ENCODE data around the gene DERL3.
"Not testable (repeated sequence)": the region's sequence is repeated elsewhere in the genome, so short reads cannot be mapped to it uniquely, and the experiment has no call there.

DERL3 gene

DNA sequence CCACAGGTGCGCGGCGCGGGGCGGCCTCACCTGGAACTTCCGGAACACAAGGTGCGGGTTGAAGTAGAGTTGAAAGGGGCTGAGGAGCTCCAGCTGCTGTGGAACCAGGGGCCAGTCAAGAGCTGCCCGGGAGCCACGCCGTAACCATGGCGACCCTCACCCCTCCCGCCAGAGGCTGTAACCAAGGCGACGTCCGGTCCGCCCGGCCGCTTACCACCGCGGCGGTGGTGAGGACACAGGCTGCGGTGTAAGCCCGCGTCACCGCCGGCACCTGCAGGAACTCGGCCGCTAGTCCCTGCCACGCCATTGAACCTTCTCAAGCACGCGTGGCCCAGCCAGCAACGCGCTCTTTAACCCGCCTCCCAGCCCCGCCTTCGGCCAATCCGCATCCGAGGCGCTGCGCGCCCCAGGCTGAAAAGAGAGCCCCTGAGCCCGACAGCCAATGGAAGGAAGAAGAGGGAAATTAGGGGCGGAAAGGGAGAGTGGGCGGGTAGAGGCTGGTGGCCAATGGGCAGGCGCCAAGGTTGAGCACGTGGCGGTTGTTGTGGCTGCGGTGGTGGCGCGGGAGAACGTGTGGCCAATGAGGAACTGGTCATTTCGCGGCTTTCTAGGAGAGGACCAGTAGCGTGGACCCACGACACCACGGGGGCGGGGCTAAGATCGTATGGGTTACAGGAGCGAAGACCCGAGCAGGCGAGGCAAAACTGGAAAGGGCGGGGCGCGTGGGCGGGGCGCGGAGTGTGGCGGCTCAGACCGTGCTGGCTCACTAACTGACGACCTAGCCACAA, at the start of gene DERL3:
TSS of gene DERL3 (minus strand) at position 326 of the 788 bp plus-strand sequence. CDS start at position 307, 19 bp downstream.
- peak; percentile 97 for DNase-seq (ENCODE audit: low read depth)

DNA sequence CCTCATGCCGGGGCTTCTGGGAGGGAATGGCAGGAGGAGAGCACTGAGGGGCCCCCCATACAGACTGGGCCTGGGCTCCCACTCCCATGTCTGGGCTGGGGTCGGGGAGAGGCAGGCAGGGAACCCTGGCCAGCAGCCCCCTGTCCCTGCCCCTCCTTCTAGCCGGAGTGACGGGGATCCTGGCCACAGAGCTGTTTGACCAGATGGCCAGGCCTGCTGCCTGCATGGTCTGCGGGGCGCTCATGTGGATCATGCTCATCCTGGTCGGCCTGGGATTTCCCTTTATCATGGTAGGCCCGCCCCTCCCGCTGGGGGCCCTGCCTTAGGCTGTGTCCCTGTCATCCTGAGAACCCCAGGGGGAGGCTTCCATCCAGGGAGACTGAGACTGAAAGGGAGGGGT, 45.3 kb upstream of the DERL3 start:
- no peak for DNase-seq (ENCODE audit: low read depth)

DNA sequence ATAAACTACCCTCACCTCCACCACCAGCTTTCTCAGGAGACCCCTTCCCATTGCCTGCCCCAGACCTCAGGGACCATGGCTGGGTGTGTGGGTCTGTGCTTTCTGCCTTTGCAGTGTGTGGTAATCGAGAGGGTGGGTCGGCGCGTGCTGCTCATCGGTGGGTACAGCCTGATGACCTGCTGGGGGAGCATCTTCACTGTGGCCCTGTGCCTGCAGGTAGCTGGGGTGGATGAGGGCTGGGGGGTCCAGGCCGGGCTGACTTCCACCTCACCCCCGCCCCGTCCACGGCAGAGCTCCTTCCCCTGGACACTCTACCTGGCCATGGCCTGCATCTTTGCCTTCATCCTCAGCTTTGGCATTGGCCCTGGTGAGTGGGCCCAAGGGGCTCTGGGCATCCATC, 44.9 kb upstream of the DERL3 start:
- DNase-seq (ENCODE audit: low read depth), result no peak

DNA sequence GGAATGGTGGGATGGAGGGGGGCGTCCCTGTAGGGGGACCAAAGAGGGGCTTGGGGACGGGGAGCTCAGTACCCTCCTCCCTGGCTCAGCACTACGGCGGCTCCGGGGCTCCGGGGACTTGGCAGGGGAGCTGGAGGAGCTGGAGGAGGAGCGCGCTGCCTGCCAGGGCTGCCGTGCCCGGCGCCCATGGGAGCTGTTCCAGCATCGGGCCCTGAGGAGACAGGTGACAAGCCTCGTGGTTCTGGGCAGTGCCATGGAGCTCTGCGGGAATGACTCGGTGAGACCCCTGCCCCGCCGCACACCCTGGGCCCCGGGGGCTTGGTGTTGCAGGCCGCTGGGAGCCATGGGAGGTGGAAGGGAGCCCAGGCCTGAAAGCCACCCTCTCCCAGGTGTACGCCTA, 43.6 kb upstream of the DERL3 start:
- no peak for DNase-seq (ENCODE audit: low read depth)

DNA sequence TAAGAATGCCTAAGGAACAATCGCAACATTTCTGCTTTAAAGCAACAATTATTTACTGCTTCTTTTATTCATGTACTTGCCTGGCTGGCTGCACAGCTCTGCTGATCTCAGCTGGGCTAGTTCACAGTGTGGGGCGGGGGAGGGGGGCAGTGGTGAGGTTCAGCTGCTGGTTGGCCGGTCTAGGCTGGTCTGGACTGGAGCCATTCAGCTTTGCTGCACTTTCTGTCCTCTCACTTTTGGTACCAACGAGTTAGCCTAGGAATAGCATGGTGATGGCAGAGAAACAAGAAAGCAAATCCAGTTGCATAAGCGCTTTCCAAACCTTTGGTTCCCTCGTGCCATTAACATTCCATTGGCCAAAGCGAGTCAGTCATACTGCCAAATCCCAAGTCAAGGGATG, 39.4 kb upstream of the DERL3 start:
- DNase-seq (ENCODE audit: low read depth), result no peak

DNA sequence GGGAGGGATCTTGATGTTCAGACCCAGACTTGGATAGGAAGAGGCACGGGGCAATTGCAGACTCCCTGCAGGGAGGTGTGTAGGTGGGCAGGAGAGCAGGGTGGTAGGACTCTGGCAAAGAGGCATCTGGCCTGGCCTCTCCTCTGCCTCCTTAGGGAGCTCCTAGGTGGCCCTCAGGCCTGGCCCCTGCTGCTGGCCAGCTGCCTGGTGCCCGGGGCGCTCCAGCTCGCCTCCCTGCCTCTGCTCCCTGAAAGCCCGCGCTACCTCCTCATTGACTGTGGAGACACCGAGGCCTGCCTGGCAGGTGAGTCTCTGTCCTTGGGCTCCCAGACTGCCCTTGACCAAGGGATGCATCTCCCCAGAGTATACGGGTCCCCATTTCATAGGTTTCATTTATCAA, 38.8 kb upstream of the DERL3 start:
- no peak for DNase-seq (ENCODE audit: low read depth)

DNA sequence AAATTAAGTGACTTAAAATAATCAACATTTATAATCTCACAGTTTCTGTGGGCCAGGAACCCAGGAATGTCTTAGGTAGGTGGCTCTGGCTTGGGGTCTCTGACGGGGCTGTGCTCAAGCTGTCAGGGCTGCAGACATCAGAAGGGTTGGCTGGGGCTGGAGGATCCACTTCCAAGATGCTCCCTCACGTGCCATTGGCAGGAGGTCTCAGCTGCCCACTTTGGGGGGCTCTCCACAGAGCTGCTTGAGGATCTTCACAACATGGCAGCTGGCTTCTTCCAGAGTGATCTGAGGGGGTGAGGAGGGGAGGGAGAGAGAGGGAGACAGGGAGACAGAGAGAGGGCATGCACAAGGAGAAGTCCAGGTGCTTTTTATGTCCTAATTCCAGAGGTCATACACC, 37.0 kb upstream of the DERL3 start:
- DNase-seq (ENCODE audit: low read depth), result no peak

DNA sequence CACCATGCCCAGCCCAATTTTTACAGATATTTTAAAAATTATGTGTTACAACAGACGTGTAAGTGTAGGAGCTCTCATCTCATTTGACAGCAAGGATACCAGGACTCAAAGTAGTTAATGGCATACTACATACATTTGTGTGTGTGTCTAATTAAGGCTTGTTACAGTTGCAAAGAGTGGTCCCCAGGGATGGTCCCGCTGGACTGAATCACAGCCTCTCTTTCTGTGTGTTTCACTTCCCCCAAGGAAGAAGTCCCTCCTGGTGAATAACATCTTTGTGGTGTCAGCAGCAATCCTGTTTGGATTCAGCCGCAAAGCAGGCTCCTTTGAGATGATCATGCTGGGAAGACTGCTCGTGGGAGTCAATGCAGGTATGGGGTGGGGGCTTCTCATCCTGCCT, 36.1 kb upstream of the DERL3 start:
- DNase-seq (ENCODE audit: low read depth), result no peak

DNA sequence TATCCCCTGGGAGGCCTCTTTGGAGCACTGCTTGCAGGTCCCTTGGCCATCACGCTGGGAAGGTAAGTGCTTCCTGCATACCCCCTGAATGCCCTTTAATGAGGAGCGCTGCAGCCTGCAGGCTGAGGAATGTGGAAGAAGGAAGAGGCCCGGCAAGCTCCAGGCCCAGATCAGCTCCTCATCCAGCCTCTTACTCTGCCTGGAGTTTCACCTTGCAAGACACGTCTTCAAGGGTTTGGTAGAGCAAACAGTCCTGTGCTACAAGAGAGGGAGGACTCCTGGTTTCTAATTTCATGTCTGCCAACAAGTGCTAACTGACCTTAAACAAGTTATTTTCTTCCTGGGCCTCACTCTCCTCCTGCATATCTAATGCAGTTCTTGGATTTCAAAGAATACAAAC, 29.8 kb upstream of the DERL3 start:
- DNase-seq (ENCODE audit: low read depth), result no peak

DNA sequence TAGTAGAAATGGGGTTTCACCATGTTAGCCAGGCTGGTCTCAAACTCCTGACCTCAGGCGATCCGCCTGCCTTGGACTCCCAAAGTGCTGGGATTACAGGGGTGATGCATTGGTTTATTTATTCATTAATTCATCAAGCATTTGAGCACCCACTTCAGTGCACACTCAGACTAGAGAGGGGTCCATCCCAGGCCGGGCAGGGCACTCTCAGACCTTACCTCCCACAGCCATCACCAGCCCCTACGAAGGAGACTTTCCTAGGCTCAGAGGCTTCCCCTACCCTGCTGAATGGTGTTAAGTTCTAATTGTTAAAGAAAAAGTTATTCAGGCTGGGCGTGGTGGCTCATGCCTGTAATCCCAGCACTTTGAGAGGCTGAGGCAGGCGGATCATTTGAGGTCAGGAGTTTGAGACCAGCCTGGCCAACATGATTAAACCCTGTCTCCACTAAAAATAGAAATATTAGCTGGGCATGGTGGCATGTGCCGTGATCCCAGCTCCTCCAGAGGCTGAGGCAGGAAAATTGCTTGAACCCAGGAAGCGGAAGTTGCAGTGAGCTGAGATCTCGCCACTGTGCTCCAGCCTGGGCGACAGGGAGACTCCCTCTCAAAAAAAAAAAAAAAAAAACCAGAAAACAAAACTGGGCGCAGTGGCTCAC, 25.8 kb upstream of the DERL3 start:
- DNase-seq (ENCODE audit: low read depth), result not testable (repeated sequence)

DNA sequence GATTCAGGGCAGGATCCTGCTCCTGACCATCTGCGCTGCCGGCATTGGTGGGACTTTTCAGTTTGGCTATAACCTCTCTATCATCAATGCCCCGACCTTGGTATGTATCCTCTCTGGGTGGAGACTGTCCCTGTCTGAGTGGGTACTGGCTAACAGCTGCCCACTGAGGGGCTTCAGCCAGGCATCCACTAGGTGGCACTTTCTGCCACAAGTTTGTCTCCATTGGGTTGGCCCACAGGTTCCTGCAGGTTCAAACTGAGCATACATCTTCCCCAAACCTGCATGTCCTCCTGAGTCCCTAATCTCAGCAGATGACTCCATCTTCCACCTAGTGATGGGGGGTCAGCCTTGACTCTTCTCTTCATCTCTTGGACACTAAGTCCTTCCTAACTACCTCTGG, 23.3 kb upstream of the DERL3 start:
- no peak for DNase-seq (ENCODE audit: low read depth)

DNA sequence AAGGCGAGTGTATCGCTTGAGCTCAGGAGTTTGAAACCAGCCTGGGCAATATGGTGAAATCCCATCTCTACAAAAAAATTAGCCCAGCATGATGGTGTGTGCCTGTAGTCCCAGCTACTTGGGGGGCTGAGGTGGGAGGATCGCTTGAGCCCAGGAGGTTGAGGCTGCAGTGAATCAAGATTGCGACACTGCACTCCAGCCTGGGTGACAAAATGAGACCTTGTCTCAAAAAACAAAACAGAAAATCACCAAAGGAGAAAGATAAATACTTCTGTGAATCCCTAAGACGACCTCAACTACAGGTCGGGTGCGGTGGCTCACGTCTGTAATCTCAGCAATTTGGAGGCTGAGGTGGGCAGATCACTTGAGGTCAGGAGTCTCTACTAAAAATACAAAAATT, 21.4 kb upstream of the DERL3 start:
- DNase-seq (ENCODE audit: low read depth), result not testable (repeated sequence)

DNA sequence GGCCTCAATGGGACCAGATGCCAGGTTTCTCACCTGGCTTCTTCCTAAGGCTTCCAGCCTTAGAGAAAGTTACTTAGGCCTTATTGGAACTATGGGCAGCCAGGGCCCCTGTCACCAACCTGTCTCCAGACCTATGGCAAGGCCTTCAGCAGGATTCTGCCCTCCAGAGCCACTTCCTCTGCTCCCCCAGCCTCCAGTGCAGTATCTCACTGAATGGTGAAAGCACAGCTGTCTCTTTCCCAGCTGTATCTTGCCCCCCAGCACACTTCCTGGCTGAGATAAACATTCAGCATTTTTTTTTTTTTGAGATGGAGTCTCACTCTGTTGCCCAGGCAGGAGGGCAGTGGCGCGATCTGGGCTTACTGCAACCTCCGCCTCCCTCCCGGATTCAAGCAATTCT, 20.4 kb upstream of the DERL3 start:
- no peak for DNase-seq (ENCODE audit: low read depth)

DNA sequence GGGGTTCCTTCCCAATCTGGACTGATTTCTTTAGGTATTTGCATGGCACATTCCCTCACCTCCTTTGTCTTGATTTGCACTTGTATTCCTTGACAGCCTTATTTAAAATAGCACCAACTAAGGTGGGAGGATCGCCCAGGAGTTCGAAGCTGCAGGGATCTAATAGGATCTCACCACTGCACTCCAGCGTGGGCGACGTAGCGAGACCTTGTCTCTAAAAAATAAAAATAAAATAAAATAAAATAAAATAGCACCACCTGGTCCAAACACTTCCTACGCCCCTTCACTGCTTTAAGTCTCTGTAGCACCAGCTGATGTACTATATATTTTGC, 19.6 kb upstream of the DERL3 start:
- DNase-seq (ENCODE audit: low read depth), result no peak

DNA sequence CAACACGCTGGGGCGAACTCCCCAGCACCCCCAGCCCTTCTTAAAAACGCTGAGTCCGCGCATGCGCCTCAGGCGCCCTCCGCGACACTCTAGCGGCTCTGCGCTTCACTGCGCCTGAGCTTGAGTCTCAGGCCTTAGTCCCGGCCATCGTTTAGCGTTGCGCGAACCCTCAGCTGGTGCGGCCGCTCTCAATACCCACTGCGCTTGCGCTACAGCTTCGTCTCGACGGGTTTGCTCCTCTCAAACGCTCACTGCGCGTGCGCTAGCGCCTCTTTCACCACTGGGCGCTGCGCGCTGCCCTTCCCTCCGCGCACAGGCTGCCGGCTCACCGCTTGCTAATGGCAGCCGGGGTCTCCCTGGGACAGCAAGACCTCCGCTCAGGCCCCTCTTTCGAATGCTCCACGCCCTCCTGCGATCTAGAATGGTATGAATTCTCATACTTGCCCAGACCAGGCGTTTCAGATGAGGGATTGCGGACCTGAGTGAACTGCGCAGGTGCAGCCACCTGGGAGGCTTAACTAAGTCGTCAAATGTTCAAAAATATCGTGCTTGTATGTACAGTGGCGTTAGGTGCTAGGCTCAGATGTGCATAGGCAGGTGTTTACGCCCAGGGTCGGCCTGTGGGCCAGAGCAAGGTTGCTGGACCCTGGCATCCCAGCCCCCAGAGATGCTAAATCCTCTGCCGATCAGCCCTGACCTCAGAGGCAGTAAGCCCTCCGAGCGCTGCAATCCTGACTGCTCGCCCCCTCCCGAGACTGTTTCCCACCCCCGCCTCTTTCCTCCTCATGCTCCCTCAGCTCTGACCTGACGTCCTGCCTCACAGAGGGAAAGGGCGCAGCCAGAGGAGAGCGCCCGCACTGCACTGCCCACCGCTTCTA, 19.0 kb upstream of the DERL3 start, which contains the start of gene SLC2A11:
TSS of gene SLC2A11 (plus strand) at position 270 of the 878 bp plus-strand sequence. CDS start at position 395, 125 bp downstream.
- DNase-seq (ENCODE audit: low read depth), result peak; percentile 91

DNA sequence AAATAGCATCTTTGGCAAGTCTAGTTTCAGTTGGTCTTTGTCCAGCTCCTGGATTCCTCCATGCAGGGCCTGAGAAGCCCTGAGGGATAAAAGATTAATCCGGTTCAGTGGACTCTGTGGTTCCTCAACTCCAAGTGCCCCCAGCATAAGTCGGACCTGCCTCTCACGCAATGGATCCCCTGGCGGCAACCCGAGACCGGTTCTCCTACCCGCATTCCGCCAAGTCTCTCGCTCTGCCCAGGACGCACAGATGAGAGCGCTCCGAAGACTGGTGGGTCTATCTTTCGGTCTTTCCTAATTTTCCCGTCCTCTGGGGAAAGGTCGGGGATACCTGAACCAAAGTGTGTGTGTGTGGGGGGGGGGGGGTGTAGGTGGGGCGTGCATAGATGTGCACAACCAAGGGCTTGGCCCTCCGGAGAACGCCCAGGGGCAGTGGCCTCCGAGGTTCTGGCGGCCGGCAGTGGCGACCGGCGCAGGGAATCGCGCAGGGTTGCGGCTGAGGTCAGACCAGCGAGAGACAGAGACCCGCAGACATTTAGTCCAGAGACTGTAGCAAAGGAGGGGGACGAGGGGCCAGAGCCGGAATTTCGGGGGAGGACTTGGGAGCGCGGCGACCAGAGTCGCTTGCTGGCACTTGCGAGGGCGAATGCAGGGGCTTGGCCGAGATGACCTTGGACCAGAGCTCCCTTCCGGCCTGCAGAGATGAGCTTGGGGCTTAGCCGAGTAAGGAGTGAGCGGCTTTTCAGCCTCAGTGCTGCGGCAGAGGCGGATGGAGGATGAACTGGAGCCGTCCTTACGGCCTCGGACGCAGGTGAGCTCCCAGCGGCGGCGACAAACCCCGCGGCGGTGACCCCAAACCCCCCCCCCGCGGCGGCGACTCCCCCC, 18.2 kb upstream of the DERL3 start:
- no peak for DNase-seq (ENCODE audit: low read depth)

DNA sequence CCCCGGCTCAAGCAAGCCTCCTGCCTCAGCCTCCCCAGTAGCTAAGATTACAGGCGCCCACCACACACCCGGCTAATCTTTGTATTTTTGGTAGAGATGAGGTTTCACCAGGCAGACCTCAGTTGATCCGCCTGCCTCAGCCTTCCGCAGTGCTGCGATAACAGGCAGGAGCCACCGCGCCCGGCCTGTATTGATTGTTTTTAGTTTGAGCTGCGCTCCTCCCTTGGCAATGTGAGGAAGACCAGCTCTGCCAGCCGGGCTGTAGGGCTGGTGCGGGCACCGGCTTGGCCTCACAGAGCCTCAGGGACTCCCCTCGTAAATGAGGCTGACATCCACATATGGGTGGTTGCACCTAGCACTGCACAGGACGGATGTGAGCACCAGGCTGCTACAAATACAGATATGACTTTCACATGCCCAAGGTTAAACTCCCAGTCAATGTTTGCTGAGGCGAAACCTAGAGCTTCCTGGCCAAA, 11.4 kb upstream of the DERL3 start:
- DNase-seq (ENCODE audit: low read depth), result no peak

DNA sequence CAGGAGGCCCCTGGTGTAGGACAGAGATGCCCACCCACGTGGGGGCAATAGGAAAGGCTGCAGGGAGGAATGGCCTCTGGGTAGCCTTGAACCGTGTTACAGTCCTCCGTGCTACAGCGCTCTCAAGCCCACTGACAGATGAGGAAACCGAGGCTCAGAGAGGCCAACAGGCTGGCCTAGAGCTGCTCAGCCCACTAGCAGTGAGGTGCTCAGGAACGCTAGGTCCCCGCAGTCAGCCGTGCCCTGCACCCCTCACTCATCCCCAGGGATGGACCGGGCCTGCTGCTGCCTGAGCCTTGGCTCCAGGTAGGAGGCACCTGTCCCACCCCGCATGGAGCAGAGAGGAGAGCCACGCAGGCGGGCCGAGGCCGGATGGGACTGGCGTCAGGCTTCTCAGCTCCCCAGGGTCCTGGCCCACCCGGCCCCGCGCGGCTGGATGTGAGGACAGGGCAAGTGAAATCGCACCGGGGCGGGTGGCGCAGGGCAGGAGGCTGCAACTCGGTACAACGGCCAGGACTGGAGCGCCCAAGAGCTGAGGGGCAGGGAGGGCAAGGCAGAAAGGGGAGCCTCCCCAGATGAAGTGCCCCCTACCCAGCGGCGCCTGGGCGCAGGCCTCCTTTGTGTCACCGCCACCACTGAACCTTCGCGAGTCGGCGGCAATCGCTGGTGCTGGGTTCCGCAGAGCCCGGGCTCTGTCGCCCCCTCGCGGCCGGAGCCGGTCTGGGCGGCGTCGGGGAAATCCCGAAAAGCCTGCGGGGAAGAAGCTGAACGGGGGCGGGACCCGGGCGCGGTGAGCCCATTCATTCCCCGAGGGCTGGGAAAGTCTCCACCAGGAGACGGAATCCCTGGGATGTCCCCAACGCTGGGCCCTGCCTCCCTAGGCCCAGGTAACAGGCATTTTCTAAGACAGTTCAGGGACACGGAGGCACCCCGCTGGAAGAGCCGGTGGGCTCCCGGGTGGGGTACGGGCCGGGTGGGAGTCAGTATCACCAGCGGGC, 10.5 kb upstream of the DERL3 start:
- peak; percentile 81 for DNase-seq (ENCODE audit: low read depth)

DNA sequence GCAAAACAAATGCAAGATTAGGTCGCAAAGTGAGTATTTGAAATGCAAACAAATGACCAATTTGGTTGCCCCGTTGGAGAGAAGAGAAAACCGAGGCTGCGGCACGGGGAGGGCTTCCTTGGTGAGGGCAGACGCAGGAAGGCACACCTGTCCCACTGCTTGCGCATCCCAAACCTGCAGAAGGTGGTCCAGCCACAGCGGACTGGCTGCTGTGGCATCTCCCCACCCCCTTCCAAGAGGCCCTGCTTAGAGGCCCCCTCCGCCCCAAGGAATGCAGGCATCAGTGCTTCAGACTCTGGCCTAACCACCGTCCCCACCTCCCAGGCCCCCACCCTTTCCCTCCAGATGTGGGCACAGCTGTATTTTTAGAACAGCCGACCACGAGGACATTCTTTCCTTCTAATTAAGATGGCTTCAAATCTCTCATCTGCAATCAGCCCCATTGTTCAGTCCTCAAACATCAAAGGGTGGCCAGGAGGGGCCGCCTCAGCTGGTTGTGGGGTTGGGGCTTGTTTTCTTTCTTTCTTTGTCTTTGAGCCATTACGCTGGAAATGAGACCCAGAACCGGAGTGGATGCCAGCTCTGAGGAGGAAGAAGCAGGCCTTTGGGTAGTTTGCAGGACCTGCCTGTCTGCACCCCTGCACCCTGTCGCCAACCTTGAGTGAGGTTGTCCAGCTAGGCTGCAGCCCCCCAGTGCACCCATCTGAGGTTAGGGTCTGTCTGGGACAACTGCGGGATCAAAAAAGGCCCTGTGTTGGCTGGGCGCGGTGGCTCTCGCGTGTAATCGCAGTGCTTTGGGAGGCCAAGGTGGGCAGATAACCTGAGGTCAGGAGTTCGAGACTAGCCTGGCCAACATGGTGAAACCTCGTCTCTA, 9.4 kb upstream of the DERL3 start:
- DNase-seq (ENCODE audit: low read depth), result no peak

All from stimulated activated CD8-positive, alpha-beta memory T cell treated with anti-CD3 and anti-CD28 coated beads, Interleukin-4, amount 100 ng/mL, for 24 hours (primary cell).